Purkinje cell (primary cell): ENCODE results near the gene NEURL1. TPM values are rescaled to one million over a fixed set of nuclear protein-coding genes. Genes with fewer than 3 reads are reported as not detected.

Experiments
- polyA plus RNA-seq: library from polyadenylated mRNA; unstranded; fragments of >200 nt; fragmentation: Nextera tagmentation; gene quantifications from 2 replicates; pipeline ENCODE4 v1.2.1, GENCODE V29; 2014

The NEURL1 gene, protein sequence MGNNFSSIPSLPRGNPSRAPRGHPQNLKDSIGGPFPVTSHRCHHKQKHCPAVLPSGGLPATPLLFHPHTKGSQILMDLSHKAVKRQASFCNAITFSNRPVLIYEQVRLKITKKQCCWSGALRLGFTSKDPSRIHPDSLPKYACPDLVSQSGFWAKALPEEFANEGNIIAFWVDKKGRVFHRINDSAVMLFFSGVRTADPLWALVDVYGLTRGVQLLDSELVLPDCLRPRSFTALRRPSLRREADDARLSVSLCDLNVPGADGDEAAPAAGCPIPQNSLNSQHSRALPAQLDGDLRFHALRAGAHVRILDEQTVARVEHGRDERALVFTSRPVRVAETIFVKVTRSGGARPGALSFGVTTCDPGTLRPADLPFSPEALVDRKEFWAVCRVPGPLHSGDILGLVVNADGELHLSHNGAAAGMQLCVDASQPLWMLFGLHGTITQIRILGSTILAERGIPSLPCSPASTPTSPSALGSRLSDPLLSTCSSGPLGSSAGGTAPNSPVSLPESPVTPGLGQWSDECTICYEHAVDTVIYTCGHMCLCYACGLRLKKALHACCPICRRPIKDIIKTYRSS
- polyA plus RNA-seq = 0.63 and 1.5 TPM in 2 replicates

DNA sequence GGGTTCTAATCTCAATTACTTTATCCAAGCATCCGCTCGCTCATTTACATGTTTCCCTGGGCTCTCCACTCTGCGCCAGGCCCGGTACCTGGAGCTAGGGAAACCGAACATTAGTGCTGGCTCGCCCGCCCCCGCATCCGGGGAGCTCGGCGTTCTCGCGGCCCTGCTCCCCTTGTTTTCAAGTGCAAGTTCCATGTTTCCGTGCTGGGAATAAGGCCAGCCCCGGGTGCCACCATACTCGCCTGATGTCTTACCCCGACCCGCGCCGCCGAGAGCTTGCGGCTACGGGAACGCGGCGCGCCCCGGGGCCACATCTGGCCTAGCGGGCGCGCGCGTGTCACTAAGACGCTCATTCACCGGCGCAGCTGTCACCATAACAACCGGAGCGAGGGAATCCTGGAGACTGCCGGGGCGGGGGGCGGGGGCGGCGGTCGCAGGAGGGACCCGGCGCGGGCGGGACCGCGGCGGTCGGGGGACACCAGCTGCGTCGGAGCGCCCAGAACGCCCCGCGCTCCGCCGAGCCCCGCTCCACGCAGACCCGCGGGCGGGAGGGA lies at the start of gene NEURL1:
TSS of gene NEURL1 (plus strand) at position 344 of the 554 bp plus-strand sequence. CDS start 683 bp downstream, outside the sequence.

DNA sequence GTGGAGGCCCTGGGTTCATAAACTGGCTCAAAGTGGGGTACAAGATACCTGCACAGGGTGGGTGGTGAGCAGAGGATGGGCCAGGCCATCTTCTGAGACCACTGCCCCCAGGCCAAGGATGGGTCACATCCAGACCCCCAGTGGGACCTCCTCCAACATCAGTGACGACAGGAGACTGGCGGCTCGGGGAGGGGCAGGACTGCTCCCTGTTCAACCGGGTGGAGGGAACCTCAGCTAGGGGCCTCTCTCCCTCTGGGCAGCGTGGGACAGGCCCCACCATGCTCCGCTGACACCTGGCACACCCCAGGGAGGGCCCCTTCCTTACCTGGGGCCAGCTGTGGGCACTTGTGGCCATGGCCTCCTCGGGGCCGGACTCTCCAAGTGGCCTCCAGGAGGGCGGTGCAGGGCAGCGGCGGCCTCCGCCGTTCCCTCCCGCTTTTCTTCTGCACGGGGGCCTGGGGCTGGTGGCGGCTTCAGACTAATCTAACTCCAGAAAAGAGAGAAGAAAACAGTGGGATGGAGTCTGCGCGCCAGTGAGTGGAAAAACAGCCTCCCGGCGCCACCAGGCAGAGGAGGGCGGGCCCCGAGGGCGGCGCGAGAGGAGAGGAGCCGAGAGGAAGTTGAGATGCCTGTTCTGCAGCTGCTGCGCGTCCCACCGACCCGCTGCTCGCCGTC lies 41.5 kb upstream of the NEURL1 start, which contains the start of gene CALHM2:
TSS of gene CALHM2 (minus strand) at position 540 of the 675 bp plus-strand sequence. CDS start 2,429 bp downstream, outside the sequence.

DNA sequence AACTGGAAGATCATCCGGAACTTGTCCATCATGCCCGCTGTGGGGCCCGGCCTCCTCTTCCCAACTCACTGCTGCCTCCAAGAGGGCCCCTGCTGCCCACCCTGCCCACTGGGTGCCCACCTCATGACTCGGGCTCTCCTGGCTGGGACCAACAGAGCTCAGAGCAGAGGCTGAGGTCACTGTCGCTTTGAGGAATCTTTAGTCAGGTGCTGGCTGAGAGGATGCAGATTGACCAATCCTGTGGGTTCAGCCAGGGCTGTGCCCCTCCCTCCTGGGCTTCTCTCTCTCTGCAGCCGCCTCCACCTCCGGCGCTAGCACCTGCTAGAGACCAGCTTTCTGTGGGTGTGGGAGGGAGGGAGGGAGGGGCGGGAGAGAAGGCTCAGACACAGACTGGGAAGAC lies 34.8 kb upstream of the NEURL1 start, which contains the start of gene CALHM1:
TSS of gene CALHM1 (minus strand) at position 181 of the 400 bp plus-strand sequence. CDS start at position 32, 149 bp downstream.

DNA sequence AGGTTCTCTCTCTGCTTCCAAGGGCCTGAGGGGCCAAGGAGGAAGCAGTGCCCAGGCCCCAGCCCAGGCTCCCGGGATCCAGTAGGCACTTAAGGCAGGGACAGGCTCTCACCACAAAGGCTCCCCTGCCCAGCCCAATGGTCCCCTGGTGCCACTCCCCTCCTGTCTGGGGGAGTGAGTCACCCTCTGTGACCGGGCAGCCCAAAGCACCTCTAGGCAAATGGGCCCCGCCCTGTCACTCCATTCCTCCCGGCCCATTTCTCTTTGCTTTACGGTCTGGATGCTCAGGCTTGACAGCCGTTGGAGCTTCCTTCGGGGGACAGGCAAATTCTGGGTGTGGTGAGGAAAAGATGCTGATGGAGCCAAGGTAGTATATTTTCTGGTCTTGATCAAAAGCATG lies 14.4 kb upstream of the NEURL1 start, which contains the start of gene CALHM3:
TSS of gene CALHM3 (minus strand) at position 106 of the 400 bp plus-strand sequence. CDS start 208 bp downstream, outside the sequence.

Other genes starting within 250 kb of the NEURL1 start
- gene RPEL1, start 247.8 kb upstream of the NEURL1 start, polyA plus RNA-seq = not detected in 2 replicates
- 332 and 395 TPM in 2 replicates for gene INA, start 216.6 kb upstream of the NEURL1 start, polyA plus RNA-seq
- 2.3 and 3.4 TPM in 2 replicates for gene PCGF6, start 142.6 kb upstream of the NEURL1 start, polyA plus RNA-seq
- 2.5 and 6.7 TPM in 2 replicates for gene TAF5, start 125.7 kb upstream of the NEURL1 start, polyA plus RNA-seq
- gene ATP5MK, start 97.2 kb upstream of the NEURL1 start, polyA plus RNA-seq = 1,761 and 1,943 TPM in 2 replicates
- 6.7 and 10.1 TPM in 2 replicates for gene PDCD11, start 97.1 kb upstream of the NEURL1 start, polyA plus RNA-seq
- gene CALHM2, start 41.3 kb upstream of the NEURL1 start, polyA plus RNA-seq = 0.22 TPM in 1 of 2 replicates, not detected in the other
- 0.40 TPM in 1 of 2 replicates, not detected in the other for gene CALHM1, start 34.8 kb upstream of the NEURL1 start, polyA plus RNA-seq
- gene CALHM3, start 14.5 kb upstream of the NEURL1 start, polyA plus RNA-seq = not detected in 2 replicates